ENCODE measurements around the gene STRBP.

The STRBP gene

DNA sequence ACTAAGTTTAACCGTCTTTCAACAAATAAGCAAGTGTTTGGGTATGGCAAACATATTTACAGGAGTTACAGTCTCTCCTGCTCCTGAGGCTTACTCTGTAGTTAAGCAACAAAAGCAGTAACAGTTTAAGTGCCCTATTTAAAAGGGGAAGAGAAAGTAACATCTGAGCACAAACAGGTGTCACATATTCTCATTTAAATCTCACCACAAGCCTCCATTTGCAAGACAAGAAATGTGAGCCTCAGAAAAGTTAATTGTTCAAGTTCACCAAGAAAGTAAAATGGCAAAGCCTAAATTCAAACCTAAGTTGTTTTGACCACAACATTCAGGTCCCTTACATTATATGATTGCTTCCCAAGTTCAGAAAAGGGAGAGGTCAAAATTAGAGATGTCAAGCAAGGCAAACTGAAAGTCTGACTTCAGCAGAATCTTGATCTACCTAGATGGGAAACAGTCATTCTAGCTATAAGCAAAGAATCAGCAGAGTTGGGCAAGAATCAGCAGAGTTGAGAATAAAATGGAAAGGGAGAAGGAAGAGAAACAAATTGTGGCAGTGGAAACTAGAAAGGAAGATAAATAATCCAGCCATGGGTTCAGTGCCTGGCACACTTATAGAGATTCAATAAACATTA lies 93.4 kb downstream of the STRBP start:
- no peak overlapping the region for H2AFZ ChIP-seq (ENCODE audit: low read depth, low read length)
- no peaks in the 10 kb centered on the region for H4K20me1 ChIP-seq (ENCODE audit: insufficient read depth, low read length)
- no peaks in the 10 kb centered on the region for H3K27me3 ChIP-seq (ENCODE audit: insufficient read depth, low read length, poor library complexity)
- H3K79me2 ChIP-seq (ENCODE audit: insufficient read depth, low read length), result no peaks in the 10 kb centered on the region
- H3K4me2 ChIP-seq (ENCODE audit: insufficient read depth, low read length), result no peak overlapping the region
- ATAC-seq (ENCODE audit: insufficient read depth, low read depth) (no peak), DNase-seq (no peak)
- no peak overlapping the region for H3K9ac ChIP-seq (ENCODE audit: low read depth, low read length)
- peaks cover 3% of the 10 kb centered on the region; the same call in 1 of the 2 replicates for H3K36me3 ChIP-seq (ENCODE audit: insufficient read depth, low read length)
- H3K4me3 ChIP-seq (ENCODE audit: low read depth in 1 of 2, low read length in 2 of 2), result no peak overlapping the region
- H3K27ac ChIP-seq (ENCODE audit: low read length), result no peak overlapping the region
- TF ChIP-seq CTCF (IDR thresholded peaks at IDR 0.05; ENCODE audit: borderline replicate concordance, extremely low read depth, low read length, poor library complexity, severe bottlenecking) (no peak), EZH2 (IDR thresholded peaks at IDR 0.05; ENCODE audit: borderline replicate concordance, low read depth, low read length, severe bottlenecking) (no peak)
- H3K4me1 ChIP-seq (ENCODE audit: insufficient read depth, low read length), result no peaks in the 10 kb centered on the region
- H3K9me3 ChIP-seq (ENCODE audit: insufficient read depth, low read length, severe bottlenecking), result no peaks in the 10 kb centered on the region

- TF ChIP-seq CTCF (IDR thresholded peaks at IDR 0.05; ENCODE audit: borderline replicate concordance, extremely low read depth, low read length, poor library complexity, severe bottlenecking) (no peak), EZH2 (IDR thresholded peaks at IDR 0.05; ENCODE audit: borderline replicate concordance, low read depth, low read length, severe bottlenecking) (no peak)
- Histone ChIP-seq H4K20me1 (ENCODE audit: insufficient read depth, low read length) (no peaks in the 10 kb centered on the region), H2AFZ (ENCODE audit: low read depth, low read length) (no peak overlapping the region), H3K4me3 (ENCODE audit: low read depth in 1 of 2, low read length in 2 of 2) (no peak overlapping the region), H3K4me2 (ENCODE audit: insufficient read depth, low read length) (no peak overlapping the region), H3K36me3 (ENCODE audit: insufficient read depth, low read length) (peaks cover 3% of the 10 kb centered on the region; the same call in 1 of the 2 replicates), H3K4me1 (ENCODE audit: insufficient read depth, low read length) (no peaks in the 10 kb centered on the region), H3K79me2 (ENCODE audit: insufficient read depth, low read length) (no peaks in the 10 kb centered on the region), H3K9me3 (ENCODE audit: insufficient read depth, low read length, severe bottlenecking) (no peaks in the 10 kb centered on the region), H3K27me3 (ENCODE audit: insufficient read depth, low read length, poor library complexity) (no peaks in the 10 kb centered on the region), H3K9ac (ENCODE audit: low read depth, low read length) (no peak overlapping the region), H3K27ac (ENCODE audit: low read length) (no peak overlapping the region)
- ATAC-seq (ENCODE audit: insufficient read depth, low read depth), result no peak
- DNase-seq, result no peak
These were observed 94.3 kb downstream of the STRBP start for GRCh38 chr9:123174079-123174478.

DNA sequence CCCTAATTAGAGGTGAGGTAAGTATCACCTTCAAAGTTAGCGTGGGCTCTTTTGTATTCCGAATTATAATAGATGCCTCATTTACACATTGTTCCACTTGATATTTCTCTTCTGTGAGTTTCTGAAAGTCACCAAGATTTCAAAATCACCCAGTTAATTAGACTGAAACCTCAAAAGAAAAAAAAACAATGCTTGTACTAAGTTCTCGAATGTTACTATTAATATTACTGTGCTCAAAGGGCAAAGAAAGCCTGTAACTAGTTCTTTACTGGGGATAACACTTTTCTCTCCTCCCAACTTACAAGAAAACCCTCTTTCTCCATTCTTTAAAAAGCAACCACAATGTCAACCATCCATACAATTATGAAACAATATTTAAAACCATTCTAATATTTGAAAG lies 98.5 kb downstream of the STRBP start:
- no peak overlapping the region for H3K4me2 ChIP-seq (ENCODE audit: insufficient read depth, low read length)
- H3K79me2 ChIP-seq (ENCODE audit: insufficient read depth, low read length), result no peaks in the 10 kb centered on the region
- TF ChIP-seq CTCF (IDR thresholded peaks at IDR 0.05; ENCODE audit: borderline replicate concordance, extremely low read depth, low read length, poor library complexity, severe bottlenecking), result no peak
- no peaks in the 10 kb centered on the region for H4K20me1 ChIP-seq (ENCODE audit: insufficient read depth, low read length)
- no peak overlapping the region for H3K27ac ChIP-seq (ENCODE audit: low read length)
- no peaks in the 10 kb centered on the region for H3K27me3 ChIP-seq (ENCODE audit: insufficient read depth, low read length, poor library complexity)
- H3K4me3 ChIP-seq (ENCODE audit: low read depth in 1 of 2, low read length in 2 of 2), result no peak overlapping the region
- ATAC-seq (ENCODE audit: insufficient read depth, low read depth) (no peak), DNase-seq (no peak)
- no peaks in the 10 kb centered on the region; the same call in 1 of the 2 replicates for H3K36me3 ChIP-seq (ENCODE audit: insufficient read depth, low read length)
- no peaks in the 10 kb centered on the region for H3K9me3 ChIP-seq (ENCODE audit: insufficient read depth, low read length, severe bottlenecking)
- H2AFZ ChIP-seq (ENCODE audit: low read depth, low read length), result no peak overlapping the region
- H3K4me1 ChIP-seq (ENCODE audit: insufficient read depth, low read length), result no peaks in the 10 kb centered on the region
- no peak overlapping the region for H3K9ac ChIP-seq (ENCODE audit: low read depth, low read length)
